Tibial nerve (tissue), 4 donors: Measurements from ENCODE around the gene CASKIN2.

Source experiments
- EP300 ChIP-seq, 2 donors: sonication (generic); formaldehyde crosslinking; IDR thresholded peaks; one replicate each; pipeline ENCODE4 v1.6.1; 2017; ENCODE audit warnings: antibody characterized with exemption in 2 of 2, mild to moderate bottlenecking in 1 of 2
- POLR2A ChIP-seq, 2 donors: fragments of 450-650 bp; IDR thresholded peaks; one replicate each; pipeline ENCODE4 v1.6.1; 2017; ENCODE audit warnings: antibody characterized with exemption in 2 of 2, mild to moderate bottlenecking in 2 of 2, moderate library complexity in 2 of 2
- TF ChIP-seq, protein P1 (sequence below), 5 experiments: fragments of 200-600 bp in 3 of 5; fragments of 450-650 bp in 2 of 5; sonication (generic) in 3 of 5; IDR thresholded peaks; one replicate each; pipeline ENCODE4 v1.5.1; 2016 to 2019; ENCODE audit warnings: antibody characterized with exemption in 5 of 5, mild to moderate bottlenecking in 3 of 5, moderate library complexity in 2 of 5

DNA sequence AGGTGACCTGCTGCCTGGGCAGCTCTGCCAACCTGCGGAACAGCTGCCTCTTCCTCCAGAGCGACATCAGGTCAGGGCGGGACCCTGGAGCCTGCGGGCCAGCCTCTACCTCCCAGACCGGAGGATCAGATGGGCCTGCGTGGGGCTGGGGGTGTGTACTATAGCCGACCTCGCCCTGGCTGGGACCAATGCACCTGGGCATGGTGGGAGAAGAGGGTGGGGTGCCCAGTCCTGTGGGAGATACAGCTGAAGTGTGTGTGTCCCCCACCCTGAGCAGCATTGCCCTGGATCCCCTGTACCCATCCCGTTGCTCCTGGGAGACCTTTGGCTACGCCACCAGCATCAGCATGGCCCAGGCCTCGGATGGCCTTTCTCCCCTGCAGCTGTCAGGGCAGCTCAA is 19.3 kb downstream of the CASKIN2 start:
- TF ChIP-seq EP300 (IDR thresholded peaks at IDR 0.05) (no peak), POLR2A (IDR thresholded peaks at IDR 0.05) (no peak)
- TF ChIP-seq, protein P1, sequence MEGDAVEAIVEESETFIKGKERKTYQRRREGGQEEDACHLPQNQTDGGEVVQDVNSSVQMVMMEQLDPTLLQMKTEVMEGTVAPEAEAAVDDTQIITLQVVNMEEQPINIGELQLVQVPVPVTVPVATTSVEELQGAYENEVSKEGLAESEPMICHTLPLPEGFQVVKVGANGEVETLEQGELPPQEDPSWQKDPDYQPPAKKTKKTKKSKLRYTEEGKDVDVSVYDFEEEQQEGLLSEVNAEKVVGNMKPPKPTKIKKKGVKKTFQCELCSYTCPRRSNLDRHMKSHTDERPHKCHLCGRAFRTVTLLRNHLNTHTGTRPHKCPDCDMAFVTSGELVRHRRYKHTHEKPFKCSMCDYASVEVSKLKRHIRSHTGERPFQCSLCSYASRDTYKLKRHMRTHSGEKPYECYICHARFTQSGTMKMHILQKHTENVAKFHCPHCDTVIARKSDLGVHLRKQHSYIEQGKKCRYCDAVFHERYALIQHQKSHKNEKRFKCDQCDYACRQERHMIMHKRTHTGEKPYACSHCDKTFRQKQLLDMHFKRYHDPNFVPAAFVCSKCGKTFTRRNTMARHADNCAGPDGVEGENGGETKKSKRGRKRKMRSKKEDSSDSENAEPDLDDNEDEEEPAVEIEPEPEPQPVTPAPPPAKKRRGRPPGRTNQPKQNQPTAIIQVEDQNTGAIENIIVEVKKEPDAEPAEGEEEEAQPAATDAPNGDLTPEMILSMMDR (IDR thresholded peaks at IDR 0.05) = no peak
